ENCODE measurements around the gene KLRB1. TPM values are rescaled to one million over a fixed set of nuclear protein-coding genes. Genes with fewer than 3 reads are reported as not detected.
"Not testable (repeated sequence)": the region's sequence is repeated elsewhere in the genome, so short reads cannot be mapped to it uniquely, and the experiment has no call there.

KLRB1 gene
- polyA plus RNA-seq, 2 of the 4 experiments (the other 2 are of a cell fraction) = not detected

DNA sequence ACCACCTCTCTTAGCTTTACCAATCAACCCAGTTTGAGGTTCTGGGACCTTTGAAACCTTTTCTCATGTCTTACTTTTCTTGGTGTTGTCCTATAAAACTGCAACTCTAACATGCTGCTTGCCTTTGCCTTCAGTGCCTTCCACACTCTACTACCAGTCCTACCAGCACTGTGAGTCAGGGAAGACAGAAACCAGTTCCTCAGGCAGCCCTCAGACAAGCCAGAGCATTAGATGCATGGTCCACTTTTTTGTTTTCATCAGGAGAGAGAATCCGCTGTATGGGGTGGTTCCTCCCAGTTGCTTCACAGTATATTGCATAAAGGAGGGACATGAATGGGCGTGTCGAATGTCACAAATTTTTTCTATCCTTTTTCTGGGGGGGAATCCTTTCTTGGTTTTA lies 17.3 kb upstream of the KLRB1 start:
- no peak overlapping the region for H3K4me3 ChIP-seq
- H3K4me2 ChIP-seq = no peak overlapping the region
- POLR2A ChIA-PET = no interaction called here
- FAIRE-seq (no peak), DNase-seq (ENCODE audit: low read depth in 1 of 2, low spot score in 1 of 2) (no peak), ATAC-seq (no peak; a peak in 1 of 6 replicates)
- TF ChIP-seq RAD21 (conservative IDR thresholded peaks at IDR 0.05 in 1 of 2, IDR thresholded peaks at IDR 0.05 in 1 of 2) = no peak
- no peak for TF ChIP-seq TP53 (CRISPR knock-in tag; IDR thresholded peaks at IDR 0.05)
- no peak for TF ChIP-seq ELK1 (IDR thresholded peaks at IDR 0.05; ENCODE audit: low read depth, low read length)
- TF ChIP-seq EHF (CRISPR knock-in tag; IDR thresholded peaks at IDR 0.05) = no peak
- TF ChIP-seq NFE2L2 (conservative IDR thresholded peaks at IDR 0.05; ENCODE audit: low read length) = no peak
- TF ChIP-seq CHD2 (IDR thresholded peaks at IDR 0.05; ENCODE audit: low read length, partially characterized antibody) = no peak
- TF ChIP-seq PBX3 (IDR thresholded peaks at IDR 0.05) = no peak
- TF ChIP-seq JUNB (IDR thresholded peaks at IDR 0.05) = no peak
- TF ChIP-seq POLR2A (IDR thresholded peaks at IDR 0.05; ENCODE audit: low read length) = no peak
- CTCF ChIA-PET = interaction anchor here (0.7 to 1.4 kb wide), 3 partner anchors 8 to 402 kb away, joined by 3 to 7 read pairs (median 4); no protein-coding TSS in a partner anchor
- WGBS (ENCODE audit: missing lambda C conversion rate) = 79% methylated on average over 3 of the region's 3 CpGs
- no peak overlapping the region for H3K27ac ChIP-seq
- no peaks in the 10 kb centered on the region for H3K9me3 ChIP-seq
- H3K4me1 ChIP-seq = no peaks in the 10 kb centered on the region

GRCh38 chr12:9619411-9620179 lies 11.9 kb upstream of the KLRB1 start:
- 59% methylated on average over 6 of the region's 6 CpGs for WGBS (ENCODE audit: missing lambda C conversion rate)
- H3K4me1 ChIP-seq = no peaks in the 10 kb centered on the region
- FAIRE-seq = no peak
- H3K27ac ChIP-seq = no peak overlapping the region
- no peak for TF ChIP-seq BHLHE40 (IDR thresholded peaks at IDR 0.05; ENCODE audit: low read depth, low read length)
- no peak for TF ChIP-seq HOXB5 (CRISPR knock-in tag; IDR thresholded peaks at IDR 0.05)
- no peak overlapping the region for H3K4me3 ChIP-seq
- ATAC-seq = no peak
- no peak for DNase-seq (ENCODE audit: low read depth in 1 of 2, low spot score in 1 of 2)
- no peaks in the 10 kb centered on the region for H3K9me3 ChIP-seq
- no peak overlapping the region for H3K4me2 ChIP-seq
- CTCF ChIA-PET = no interaction called here
- POLR2A ChIA-PET = no interaction called here

DNA sequence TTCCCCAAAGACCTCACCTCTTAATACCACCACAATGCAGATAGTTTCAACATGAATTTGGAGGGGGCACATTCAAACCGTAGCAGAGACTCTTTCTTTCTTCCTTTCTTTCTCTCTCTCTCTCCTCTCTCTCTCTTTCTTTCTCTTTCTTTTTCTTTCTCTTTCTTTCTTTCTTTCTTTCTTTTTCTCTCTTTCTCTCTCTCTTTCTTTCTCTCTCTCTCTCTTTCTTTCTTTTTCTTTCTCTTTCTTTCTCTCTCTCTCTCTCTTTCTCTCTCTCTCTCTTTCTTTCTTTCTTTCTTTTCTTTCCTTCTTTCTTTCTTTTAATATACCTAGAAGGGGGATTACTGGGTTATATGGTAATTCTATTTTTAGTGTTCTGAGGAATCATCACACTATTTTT lies 11.2 kb upstream of the KLRB1 start:
- H3K9me3 ChIP-seq; FAIRE-seq; H3K4me1 ChIP-seq; ATAC-seq; H3K4me3 ChIP-seq; CTCF ChIA-PET; POLR2A ChIA-PET; H3K27ac ChIP-seq; H3K4me2 ChIP-seq; DNase-seq (ENCODE audit: low read depth in 1 of 2, low spot score in 1 of 2): not testable (repeated sequence)
- 45% methylated on average over 1 of the region's 1 CpG for WGBS (ENCODE audit: missing lambda C conversion rate)

GRCh38 chr12:9617124-9617523 lies 9.4 kb upstream of the KLRB1 start:
- ATAC-seq (no peak), DNase-seq (ENCODE audit: low read depth in 1 of 2, low spot score in 1 of 2) (no peak), FAIRE-seq (no peak)
- TF ChIP-seq SMC3 (IDR thresholded peaks at IDR 0.05) (no peak), ZFP36 (IDR thresholded peaks at IDR 0.05; ENCODE audit: borderline replicate concordance, partially characterized antibody) (no peak), ZSCAN20 (CRISPR knock-in tag; IDR thresholded peaks at IDR 0.05) (no peak), RCOR1 (IDR thresholded peaks at IDR 0.05; ENCODE audit: low read depth, low read length) (no peak), EHMT2 (IDR thresholded peaks at IDR 0.05; ENCODE audit: low read depth) (no peak), NFE2L2 (conservative IDR thresholded peaks at IDR 0.05; ENCODE audit: low read length) (no peak), JUNB (IDR thresholded peaks at IDR 0.05) (no peak), RFX5 (IDR thresholded peaks at IDR 0.05) (no peak), MAX (IDR thresholded peaks at IDR 0.05) (no peak), ZNF302 (CRISPR knock-in tag; IDR thresholded peaks at IDR 0.05) (no peak), HDAC2 (IDR thresholded peaks at IDR 0.05) (no peak), TP53 (CRISPR knock-in tag; IDR thresholded peaks at IDR 0.05) (no peak), CBX8 (IDR thresholded peaks at IDR 0.05) (no peak), HOXA7 (CRISPR knock-in tag; IDR thresholded peaks at IDR 0.05) (no peak), POLR2AphosphoS2 (conservative IDR thresholded peaks at IDR 0.05; ENCODE audit: low read length) (no peak)
- TF ChIP-seq, protein P1, sequence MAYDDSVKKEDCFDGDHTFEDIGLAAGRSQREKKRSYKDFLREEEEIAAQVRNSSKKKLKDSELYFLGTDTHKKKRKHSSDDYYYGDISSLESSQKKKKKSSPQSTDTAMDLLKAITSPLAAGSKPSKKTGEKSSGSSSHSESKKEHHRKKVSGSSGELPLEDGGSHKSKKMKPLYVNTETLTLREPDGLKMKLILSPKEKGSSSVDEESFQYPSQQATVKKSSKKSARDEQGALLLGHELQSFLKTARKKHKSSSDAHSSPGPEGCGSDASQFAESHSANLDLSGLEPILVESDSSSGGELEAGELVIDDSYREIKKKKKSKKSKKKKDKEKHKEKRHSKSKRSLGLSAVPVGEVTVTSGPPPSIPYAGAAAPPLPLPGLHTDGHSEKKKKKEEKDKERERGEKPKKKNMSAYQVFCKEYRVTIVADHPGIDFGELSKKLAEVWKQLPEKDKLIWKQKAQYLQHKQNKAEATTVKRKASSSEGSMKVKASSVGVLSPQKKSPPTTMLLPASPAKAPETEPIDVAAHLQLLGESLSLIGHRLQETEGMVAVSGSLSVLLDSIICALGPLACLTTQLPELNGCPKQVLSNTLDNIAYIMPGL (CRISPR knock-in tag; IDR thresholded peaks at IDR 0.05; ENCODE audit: borderline replicate concordance) = no peak
- TF ChIP-seq, protein P2, sequence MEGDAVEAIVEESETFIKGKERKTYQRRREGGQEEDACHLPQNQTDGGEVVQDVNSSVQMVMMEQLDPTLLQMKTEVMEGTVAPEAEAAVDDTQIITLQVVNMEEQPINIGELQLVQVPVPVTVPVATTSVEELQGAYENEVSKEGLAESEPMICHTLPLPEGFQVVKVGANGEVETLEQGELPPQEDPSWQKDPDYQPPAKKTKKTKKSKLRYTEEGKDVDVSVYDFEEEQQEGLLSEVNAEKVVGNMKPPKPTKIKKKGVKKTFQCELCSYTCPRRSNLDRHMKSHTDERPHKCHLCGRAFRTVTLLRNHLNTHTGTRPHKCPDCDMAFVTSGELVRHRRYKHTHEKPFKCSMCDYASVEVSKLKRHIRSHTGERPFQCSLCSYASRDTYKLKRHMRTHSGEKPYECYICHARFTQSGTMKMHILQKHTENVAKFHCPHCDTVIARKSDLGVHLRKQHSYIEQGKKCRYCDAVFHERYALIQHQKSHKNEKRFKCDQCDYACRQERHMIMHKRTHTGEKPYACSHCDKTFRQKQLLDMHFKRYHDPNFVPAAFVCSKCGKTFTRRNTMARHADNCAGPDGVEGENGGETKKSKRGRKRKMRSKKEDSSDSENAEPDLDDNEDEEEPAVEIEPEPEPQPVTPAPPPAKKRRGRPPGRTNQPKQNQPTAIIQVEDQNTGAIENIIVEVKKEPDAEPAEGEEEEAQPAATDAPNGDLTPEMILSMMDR (IDR thresholded peaks at IDR 0.05) = no peak
- Histone ChIP-seq H3K27ac (no peak overlapping the region), H3K9me3 (no peaks in the 10 kb centered on the region), H3K4me2 (no peak overlapping the region), H3K4me1 (no peaks in the 10 kb centered on the region), H3K4me3 (no peak overlapping the region)
- ChIA-PET POLR2A (no interaction called here), CTCF (no interaction called here)
- 77% methylated on average over 6 of the region's 6 CpGs for WGBS (ENCODE audit: missing lambda C conversion rate)

Data from A549 (cell line).